Fibroblast of lung (primary cell): ENCODE data around the gene PTPN14.

Experiments
- CTCF ChIP-seq, 2 donors: IDR thresholded peaks in 1 of 2; conservative IDR thresholded peaks in 1 of 2; 1 replicate in 1 of 2; 2 replicates in 1 of 2; pipeline ENCODE4 v1.5.1; 2011 to 2012; ENCODE audit warnings: low read length in 2 of 2, control low read depth in 1 of 2, inconsistent platforms in 1 of 2, low read depth in 1 of 2, mild to moderate bottlenecking in 1 of 2
- EZH2 ChIP-seq: IDR thresholded peaks from 2 replicates; pipeline ENCODE4 v1.5.1; 2012; ENCODE audit warnings: low read length, control low read depth, mild to moderate bottlenecking; ENCODE audit errors: missing control alignments

GRCh38 chr1:214445199-214445598, 106.2 kb downstream of the PTPN14 start:
- TF ChIP-seq CTCF (conservative IDR thresholded peaks at IDR 0.05 in 1 of 2, IDR thresholded peaks at IDR 0.05 in 1 of 2; ENCODE audit: low read depth in 1 of 2, low read length in 2 of 2) (no peak), EZH2 (no peak)
